ENCODE results near the gene MYO16. TPM values are rescaled to one million over a fixed set of nuclear protein-coding genes. Genes with fewer than 3 reads are reported as not detected.

Gene MYO16
- total RNA-seq, 2 experiments from 2014 or later: 0.53 to 1.1 TPM

DNA sequence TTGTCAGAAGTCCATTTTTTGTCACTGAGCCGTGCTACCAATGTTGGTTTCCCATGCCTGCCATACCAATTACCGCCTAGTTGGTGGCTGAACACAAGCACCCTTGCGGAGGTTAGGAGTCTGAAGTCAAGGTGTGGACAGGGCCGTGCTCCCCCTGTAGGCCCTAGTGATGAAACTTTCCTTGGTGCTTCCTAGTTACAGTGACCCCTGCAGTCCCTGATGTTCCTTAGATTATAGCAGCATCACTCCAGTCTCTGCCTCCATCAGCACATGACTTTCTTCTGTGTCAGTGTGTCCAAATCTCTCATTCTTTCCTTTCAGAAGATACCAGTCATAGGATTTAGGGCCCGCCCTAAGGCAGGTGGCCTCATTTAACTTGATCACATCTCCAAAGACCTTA, 99.0 kb downstream of the MYO16 start:
- POLR2A ChIA-PET: no interaction called here
- no peaks in the 10 kb centered on the region for H3K36me3 Mint-ChIP-seq
- no peak for ATAC-seq (ENCODE audit: low read depth)

GRCh38 chr13:108733022-108733560, 103.7 kb downstream of the MYO16 start:
- no peak for DNase-seq

More for the DNA sequence above, 99.0 kb downstream of the MYO16 start:
- no peaks in the 10 kb centered on the region for H3K27me3 Mint-ChIP-seq
- H3K9me3 Mint-ChIP-seq: no peaks in the 10 kb centered on the region
- H3K27ac Mint-ChIP-seq: no peak overlapping the region
- no peak for DNase-seq
- no peaks in the 10 kb centered on the region for H3K4me1 Mint-ChIP-seq
- no peak overlapping the region for H3K4me3 Mint-ChIP-seq

DNA sequence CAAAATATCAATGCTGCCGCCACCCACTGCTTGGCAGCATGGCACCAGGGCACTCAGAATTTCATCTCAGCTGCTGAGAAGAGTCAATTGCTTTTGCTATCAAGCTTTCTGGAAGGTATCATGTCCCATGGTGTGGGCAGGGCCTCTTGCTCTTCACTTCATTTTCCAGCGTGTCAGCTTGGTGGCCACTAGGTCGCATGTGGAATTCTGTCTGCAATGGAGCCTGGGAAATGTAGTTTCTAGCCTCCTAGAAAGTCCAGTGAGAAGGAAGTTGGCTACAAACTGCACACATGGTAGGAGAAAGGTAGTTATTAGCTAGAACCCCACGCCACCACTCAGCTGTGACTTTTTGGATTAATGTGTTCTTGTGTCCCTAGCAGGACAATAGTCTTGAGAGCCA, 105.3 kb downstream of the MYO16 start:
- Mint-ChIP-seq H3K4me3 (no peak overlapping the region), H3K4me1 (no peaks in the 10 kb centered on the region), H3K36me3 (no peaks in the 10 kb centered on the region), H3K27ac (no peak overlapping the region), H3K9me3 (peaks cover 8% of the 10 kb centered on the region), H3K27me3 (no peaks in the 10 kb centered on the region)
- ATAC-seq (ENCODE audit: low read depth) (no peak), DNase-seq (no peak)
- POLR2A ChIA-PET: no interaction called here

More at GRCh38 chr13:108733022-108733560, 103.7 kb downstream of the MYO16 start:
- POLR2A ChIA-PET: no interaction called here
- Mint-ChIP-seq H3K4me1 (no peaks in the 10 kb centered on the region), H3K36me3 (no peaks in the 10 kb centered on the region), H3K9me3 (peaks cover 2% of the 10 kb centered on the region), H3K27ac (no peak overlapping the region), H3K27me3 (no peaks in the 10 kb centered on the region), H3K4me3 (no peak overlapping the region)
- ATAC-seq (ENCODE audit: low read depth): no peak

DNA sequence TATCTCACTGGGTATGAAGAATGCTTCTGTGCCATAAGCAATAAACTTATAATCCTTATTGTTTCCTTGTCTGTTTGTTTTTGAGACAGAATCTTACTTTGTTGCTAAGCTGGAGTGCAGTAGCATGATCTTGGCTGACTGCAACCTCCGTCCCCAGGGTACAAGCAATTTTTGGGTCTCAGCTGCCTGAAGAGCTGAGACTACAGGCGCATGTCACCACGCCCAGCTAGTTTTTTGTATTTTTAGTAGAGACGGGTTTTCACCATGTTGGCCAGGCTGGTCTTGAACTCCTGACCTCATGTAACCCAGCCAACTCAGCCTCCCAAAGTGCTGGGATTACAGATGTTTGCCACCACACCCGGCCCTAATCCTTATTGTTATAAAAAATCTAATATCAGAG, 112.5 kb downstream of the MYO16 start:
- Mint-ChIP-seq H3K9me3 (peaks cover 7% of the 10 kb centered on the region), H3K4me1 (no peaks in the 10 kb centered on the region), H3K36me3 (no peaks in the 10 kb centered on the region), H3K27ac (no peak overlapping the region), H3K27me3 (no peaks in the 10 kb centered on the region), H3K4me3 (no peak overlapping the region)
- ATAC-seq (ENCODE audit: low read depth) (no peak), DNase-seq (no peak)
- POLR2A ChIA-PET: no interaction called here

DNA sequence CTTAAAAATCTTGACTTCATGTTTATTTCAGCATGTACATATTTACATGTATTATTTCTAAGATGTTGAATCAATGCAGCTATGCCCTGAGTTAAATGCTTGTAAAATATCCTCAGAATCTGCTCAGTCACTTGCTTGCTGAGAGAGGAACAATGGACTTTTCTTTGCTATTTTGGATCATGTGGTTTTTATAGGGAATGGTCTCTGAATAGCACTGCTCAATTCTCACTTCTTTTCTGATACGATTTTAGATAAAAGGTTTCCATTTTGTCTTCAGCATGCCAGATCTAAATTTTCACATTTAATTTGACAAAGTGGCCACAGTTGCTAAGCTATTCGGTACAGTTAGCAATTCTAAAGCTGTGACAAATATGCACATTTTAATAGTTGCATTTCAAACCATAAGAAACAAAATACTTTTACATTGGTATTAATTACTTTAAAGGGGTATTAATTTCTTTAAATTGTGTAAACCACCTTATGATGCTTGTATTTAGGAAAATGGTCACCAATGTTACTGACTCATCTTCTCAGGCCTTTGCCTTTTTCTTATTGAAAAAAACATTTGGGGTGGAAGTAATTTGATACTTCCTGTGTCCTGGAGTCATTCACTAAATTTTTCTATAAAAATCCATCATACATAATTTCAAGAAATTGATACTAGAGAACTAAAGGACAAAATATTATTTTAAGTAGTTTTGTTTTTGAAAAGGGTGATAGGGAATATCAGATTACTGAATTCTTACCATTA, 113.5 kb downstream of the MYO16 start:
- Mint-ChIP-seq H3K27ac (no peak overlapping the region), H3K4me1 (no peaks in the 10 kb centered on the region), H3K36me3 (no peaks in the 10 kb centered on the region), H3K27me3 (no peaks in the 10 kb centered on the region), H3K4me3 (no peak overlapping the region), H3K9me3 (peaks cover 7% of the 10 kb centered on the region)
- DNase-seq (no peak), ATAC-seq (ENCODE audit: low read depth) (no peak)
- POLR2A ChIA-PET: no interaction called here

DNA sequence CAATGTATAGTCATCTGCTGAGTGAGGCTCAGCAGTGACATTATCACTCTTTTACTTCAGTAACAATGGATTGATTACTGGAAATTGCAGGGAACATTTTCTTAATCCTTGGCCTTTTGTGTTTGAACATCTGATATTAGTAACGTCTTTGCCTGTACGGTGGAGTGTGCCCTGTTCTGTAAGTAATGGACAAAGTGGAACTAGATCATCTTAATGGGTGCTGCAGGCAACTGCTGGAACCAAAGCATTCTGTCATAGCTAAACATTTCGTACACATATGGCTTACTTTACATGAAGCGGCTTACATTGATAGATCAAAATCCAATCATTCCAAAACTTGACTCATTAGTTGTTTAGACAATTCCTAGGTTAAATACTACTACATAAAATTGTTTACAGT, 114.1 kb downstream of the MYO16 start:
- ATAC-seq (ENCODE audit: low read depth): no peak
- H3K4me1 Mint-ChIP-seq: no peaks in the 10 kb centered on the region
- DNase-seq: no peak
- POLR2A ChIA-PET: no interaction called here
- no peaks in the 10 kb centered on the region for H3K27me3 Mint-ChIP-seq
- no peak overlapping the region for H3K4me3 Mint-ChIP-seq
- H3K36me3 Mint-ChIP-seq: no peaks in the 10 kb centered on the region
- peaks cover 5% of the 10 kb centered on the region for H3K9me3 Mint-ChIP-seq
- no peak overlapping the region for H3K27ac Mint-ChIP-seq

DNA sequence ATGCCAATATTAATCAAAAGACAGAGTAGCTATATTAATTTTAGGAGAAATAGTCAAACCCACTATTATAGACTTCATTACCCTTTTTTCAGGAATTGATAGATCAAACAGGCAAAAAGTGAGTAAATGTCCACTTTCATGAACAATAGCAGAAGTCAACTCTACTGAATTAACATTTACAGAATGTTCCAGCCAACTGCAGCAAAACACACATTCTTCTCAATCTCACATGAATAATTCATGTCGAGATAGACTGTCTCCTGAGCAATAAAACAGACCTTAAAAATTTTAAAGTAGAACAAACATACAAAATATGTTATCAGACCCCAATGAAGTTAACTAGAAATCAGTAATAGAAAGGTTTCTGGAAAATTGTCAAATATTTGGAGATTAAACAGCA, 118.4 kb downstream of the MYO16 start:
- ATAC-seq (ENCODE audit: low read depth): no peak
- no peaks in the 10 kb centered on the region for H3K36me3 Mint-ChIP-seq

GRCh38 chr13:108752276-108752675, 122.9 kb downstream of the MYO16 start:
- no peak overlapping the region for H3K27ac Mint-ChIP-seq
- POLR2A ChIA-PET: no interaction called here
- H3K27me3 Mint-ChIP-seq: no peaks in the 10 kb centered on the region
- DNase-seq: no peak
- H3K4me1 Mint-ChIP-seq: no peaks in the 10 kb centered on the region
- no peak for ATAC-seq (ENCODE audit: low read depth)
- H3K9me3 Mint-ChIP-seq: no peaks in the 10 kb centered on the region
- no peaks in the 10 kb centered on the region for H3K36me3 Mint-ChIP-seq
- no peak overlapping the region for H3K4me3 Mint-ChIP-seq

More for the DNA sequence above, 118.4 kb downstream of the MYO16 start:
- H3K27me3 Mint-ChIP-seq: no peaks in the 10 kb centered on the region
- no peak overlapping the region for H3K4me3 Mint-ChIP-seq
- H3K9me3 Mint-ChIP-seq: no peaks in the 10 kb centered on the region
- POLR2A ChIA-PET: no interaction called here
- no peak for DNase-seq
- no peak overlapping the region for H3K27ac Mint-ChIP-seq
- no peaks in the 10 kb centered on the region for H3K4me1 Mint-ChIP-seq

DNA sequence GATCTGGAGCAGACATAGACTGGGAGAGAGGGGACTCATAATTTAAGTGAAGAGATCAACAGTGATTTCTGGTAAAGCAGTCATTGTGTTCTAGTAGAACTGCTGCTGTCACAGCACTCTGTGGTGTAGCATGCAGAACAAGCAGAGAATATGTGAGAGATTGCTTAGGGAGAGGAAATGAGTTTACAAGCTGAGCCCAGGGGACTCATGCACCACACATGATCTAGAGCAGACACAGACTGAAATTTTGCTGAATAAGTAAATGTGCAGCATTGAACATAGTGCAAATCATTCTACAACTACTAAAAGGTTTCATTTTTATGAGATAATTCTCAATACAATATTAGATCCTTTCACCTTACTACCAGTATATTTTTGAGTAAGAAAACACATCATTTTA, 125.7 kb downstream of the MYO16 start:
- Mint-ChIP-seq H3K27me3 (no peaks in the 10 kb centered on the region), H3K36me3 (no peaks in the 10 kb centered on the region), H3K4me3 (no peak overlapping the region), H3K27ac (no peak overlapping the region), H3K9me3 (no peaks in the 10 kb centered on the region), H3K4me1 (no peaks in the 10 kb centered on the region)
- POLR2A ChIA-PET: no interaction called here
- ATAC-seq (ENCODE audit: low read depth) (no peak), DNase-seq (no peak)

DNA sequence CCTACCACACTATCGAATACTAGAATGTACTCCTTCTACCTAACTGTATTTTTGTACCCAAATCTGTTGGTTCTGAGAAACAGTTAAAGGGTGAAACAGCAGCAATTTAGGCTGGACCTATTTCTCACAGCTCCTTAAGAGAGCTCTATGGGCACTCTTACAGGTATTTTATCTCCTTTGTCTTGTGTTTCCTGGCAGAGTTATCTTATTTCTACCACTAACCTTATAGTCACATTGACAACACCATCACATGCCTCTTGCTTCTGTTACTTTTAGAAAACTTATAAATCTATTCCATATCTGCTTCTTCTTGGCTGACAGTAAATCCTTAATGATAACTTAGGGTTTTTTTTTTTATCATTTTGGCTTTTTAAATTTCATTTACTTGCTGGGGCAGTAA, 130.7 kb downstream of the MYO16 start:
- H3K4me1 Mint-ChIP-seq: no peaks in the 10 kb centered on the region
- DNase-seq: no peak
- H3K36me3 Mint-ChIP-seq: no peaks in the 10 kb centered on the region
- H3K27ac Mint-ChIP-seq: no peak overlapping the region
- H3K27me3 Mint-ChIP-seq: no peaks in the 10 kb centered on the region
- H3K4me3 Mint-ChIP-seq: no peak overlapping the region
- POLR2A ChIA-PET: no interaction called here
- ATAC-seq (ENCODE audit: low read depth): no peak
- H3K9me3 Mint-ChIP-seq: no peaks in the 10 kb centered on the region

DNA sequence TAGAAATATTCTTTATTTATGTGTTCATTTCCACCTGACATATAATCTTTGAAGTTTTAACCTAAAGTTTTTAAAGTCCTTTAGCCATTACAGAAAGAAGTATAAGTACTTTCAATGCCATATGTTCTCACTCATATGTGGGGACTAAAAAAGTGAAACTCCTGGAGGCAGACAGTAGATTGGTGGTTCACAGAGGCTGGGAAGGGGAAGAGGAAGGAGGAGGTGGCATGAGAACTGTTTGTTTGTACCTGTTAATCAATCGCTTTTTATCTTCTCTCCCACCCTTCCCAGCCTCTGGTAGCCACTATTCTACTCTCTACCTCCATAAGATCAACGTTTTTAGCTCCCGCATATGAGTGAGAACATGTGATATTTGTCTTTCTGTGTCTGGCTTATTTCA, 131.1 kb downstream of the MYO16 start:
- Mint-ChIP-seq H3K27me3 (no peaks in the 10 kb centered on the region), H3K27ac (no peak overlapping the region), H3K36me3 (no peaks in the 10 kb centered on the region), H3K9me3 (no peaks in the 10 kb centered on the region), H3K4me1 (no peaks in the 10 kb centered on the region), H3K4me3 (no peak overlapping the region)
- POLR2A ChIA-PET: no interaction called here
- no peak for DNase-seq
- no peak for ATAC-seq (ENCODE audit: low read depth)

DNA sequence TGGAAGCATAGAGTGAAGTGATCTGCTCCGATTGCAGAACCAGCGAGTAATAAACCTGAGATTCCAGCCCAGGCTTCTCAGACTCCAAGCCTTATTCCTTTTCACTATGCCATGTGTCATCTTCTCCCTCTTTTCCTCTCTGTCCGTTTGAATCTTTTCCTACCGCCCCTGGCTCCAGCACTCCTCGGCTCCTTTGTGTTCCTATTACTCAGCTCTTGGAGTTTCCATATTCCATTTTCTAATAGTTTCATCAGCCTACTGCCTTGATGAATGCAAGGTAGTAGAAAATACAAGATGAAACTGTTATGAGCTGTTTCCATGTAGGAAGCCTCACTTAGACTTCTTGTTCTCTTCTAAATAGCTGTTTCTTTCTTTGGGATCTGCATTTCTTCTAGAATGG, 138.6 kb downstream of the MYO16 start:
- Mint-ChIP-seq H3K27ac (no peak overlapping the region), H3K4me3 (no peak overlapping the region), H3K9me3 (no peaks in the 10 kb centered on the region), H3K36me3 (no peaks in the 10 kb centered on the region), H3K4me1 (no peaks in the 10 kb centered on the region), H3K27me3 (peaks cover 2% of the 10 kb centered on the region)
- no peak for ATAC-seq (ENCODE audit: low read depth)
- DNase-seq: no peak
- POLR2A ChIA-PET: no interaction called here

- Mint-ChIP-seq H3K9me3 (no peaks in the 10 kb centered on the region), H3K27me3 (peaks cover 2% of the 10 kb centered on the region), H3K27ac (no peak overlapping the region), H3K4me3 (no peak overlapping the region), H3K36me3 (no peaks in the 10 kb centered on the region), H3K4me1 (no peaks in the 10 kb centered on the region)
- DNase-seq (no peak), ATAC-seq (ENCODE audit: low read depth) (no peak)
- POLR2A ChIA-PET: no interaction called here
Measured at GRCh38 chr13:108769213-108770070, 140.0 kb downstream of the MYO16 start.

DNA sequence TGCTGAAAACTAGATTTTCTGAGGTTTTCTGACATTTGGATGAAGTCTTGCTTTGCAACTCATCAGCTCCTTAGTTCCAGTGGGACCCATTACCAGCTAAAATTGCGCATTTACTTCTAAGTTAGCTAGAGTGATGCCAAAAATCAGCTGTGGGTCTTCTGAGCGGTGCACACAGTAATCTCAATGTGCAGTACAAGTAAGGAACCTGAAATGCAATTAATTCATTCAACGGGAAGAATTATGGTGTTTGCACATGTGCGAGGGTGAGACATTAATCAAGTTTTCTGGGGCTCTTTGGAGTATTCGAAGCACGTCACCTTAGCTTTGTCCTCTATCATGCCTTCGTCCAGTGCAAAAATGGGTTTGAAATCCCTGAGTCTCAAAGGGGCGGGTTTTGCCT, 146.2 kb downstream of the MYO16 start:
- no peak for DNase-seq
- Mint-ChIP-seq H3K27ac (no peak overlapping the region), H3K4me1 (no peaks in the 10 kb centered on the region), H3K27me3 (peaks cover 2% of the 10 kb centered on the region), H3K4me3 (no peak overlapping the region), H3K36me3 (no peaks in the 10 kb centered on the region), H3K9me3 (no peaks in the 10 kb centered on the region)
- no peak for ATAC-seq (ENCODE audit: low read depth)
- POLR2A ChIA-PET: no interaction called here
